GM12891 (cell line): ENCODE results near the gene DRC3.

Source experiments
- POLR2A ChIP-seq: IDR thresholded peaks from 2 replicates; pipeline ENCODE4 v1.6.1; 2011; ENCODE audit warnings: low read depth, low read length, control low read depth
- POLR2AphosphoS5 ChIP-seq: IDR thresholded peaks from 2 replicates; pipeline ENCODE4 v1.6.1; 2011; ENCODE audit warnings: low read depth, low read length, control low read depth

GRCh38 chr17:18043491-18043890 lies 70.8 kb downstream of the DRC3 start:
- TF ChIP-seq POLR2A, result no peak
- TF ChIP-seq POLR2AphosphoS5, result no peak
